HG02759 (cell line): ENCODE data around the gene FOXJ1.

ENCODE experiments used
- ATAC-seq: cut with Tn5 transposase; IDR thresholded peaks from one replicate; pipeline ENCODE4 v1.9.1; 2021; ENCODE audit warnings: mild to moderate bottlenecking, moderate library complexity; ENCODE audit not compliant: unreplicated experiment

FOXJ1 gene

GRCh38 chr17:76124582-76125390, 16.3 kb downstream of the FOXJ1 start:
- no peak for ATAC-seq

- ATAC-seq, result no peak
Observed at GRCh38 chr17:76123749-76124581, 17.1 kb downstream of the FOXJ1 start.

- no peak for ATAC-seq
Observed at GRCh38 chr17:76123191-76123499, 17.9 kb downstream of the FOXJ1 start.

GRCh38 chr17:76122431-76123190, 18.4 kb downstream of the FOXJ1 start:
- no peak for ATAC-seq

- no peak for ATAC-seq
Observed at GRCh38 chr17:76121932-76122430, 19.1 kb downstream of the FOXJ1 start.

GRCh38 chr17:76120658-76121008, 20.4 kb downstream of the FOXJ1 start:
- no peak for ATAC-seq

GRCh38 chr17:76119409-76120371, 21.4 kb downstream of the FOXJ1 start:
- ATAC-seq, result no peak

- no peak for ATAC-seq
Observed at GRCh38 chr17:76115138-76115754, 25.8 kb downstream of the FOXJ1 start.

GRCh38 chr17:76111956-76112355, 29.1 kb downstream of the FOXJ1 start:
- ATAC-seq, result no peak

GRCh38 chr17:76107509-76107908, 33.5 kb downstream of the FOXJ1 start:
- ATAC-seq, result no peak

GRCh38 chr17:76106703-76107102, 34.3 kb downstream of the FOXJ1 start:
- no peak for ATAC-seq

GRCh38 chr17:76104896-76105231, 36.2 kb downstream of the FOXJ1 start:
- no peak for ATAC-seq

GRCh38 chr17:76104140-76104895, 36.7 kb downstream of the FOXJ1 start:
- no peak for ATAC-seq

- peak; percentile 90 for ATAC-seq
Observed at GRCh38 chr17:76103274-76104139, 37.5 kb downstream of the FOXJ1 start, which contains the start of gene EXOC7. Gene EXOC7 (minus strand): TSS chr17:76103787. CDS start chr17:76103692, 95 bp downstream.

- no peak for ATAC-seq
Observed at GRCh38 chr17:76102944-76103273, 38.1 kb downstream of the FOXJ1 start.

GRCh38 chr17:76097716-76098295, 43.2 kb downstream of the FOXJ1 start:
- no peak for ATAC-seq

GRCh38 chr17:76095943-76096342, 45.1 kb downstream of the FOXJ1 start:
- no peak for ATAC-seq

GRCh38 chr17:76094046-76094445, 47.0 kb downstream of the FOXJ1 start:
- no peak for ATAC-seq
